ENCODE measurements around the gene CD80. TPM values are rescaled to one million over a fixed set of nuclear protein-coding genes. Genes with fewer than 3 reads are reported as not detected.
"Not testable (repeated sequence)": the region's sequence is repeated elsewhere in the genome, so short reads cannot be mapped to it uniquely, and the experiment has no call there.

CD80 gene
- total RNA-seq (0.26 TPM), polyA plus RNA-seq (0.08 TPM)

GRCh38 chr3:119559441-119559963 is at the start of gene CD80:
CD80 (minus strand) TSS chr3:119559614; CDS start chr3:119557728, 1,886 bp downstream.
- H3K4me1 ChIP-seq (ENCODE audit: insufficient read depth), result no peaks in the 10 kb centered on the region
- no peaks in the 10 kb centered on the region for H3K36me3 ChIP-seq (ENCODE audit: insufficient read depth)
- no peak within 1 kb of the TSS for H3K4me3 ChIP-seq (ENCODE audit: low read depth, low read length)
- 34% methylated on average over 7 of the region's 7 CpGs for WGBS
- H3K27ac ChIP-seq (ENCODE audit: low read depth), result no peak within 1 kb of the TSS
- no peak for DNase-seq (ENCODE audit: extremely low spot score)

- 68% methylated on average over 6 of the region's 6 CpGs for WGBS
- Histone ChIP-seq H3K4me1 (ENCODE audit: insufficient read depth) (no peaks in the 10 kb centered on the region), H3K4me3 (ENCODE audit: low read depth, low read length) (no peak overlapping the region), H3K36me3 (ENCODE audit: insufficient read depth) (no peaks in the 10 kb centered on the region), H3K27ac (ENCODE audit: low read depth) (no peak overlapping the region)
- DNase-seq (ENCODE audit: extremely low spot score), result no peak
Observed at GRCh38 chr3:119608405-119609000, 49.1 kb upstream of the CD80 start.

- H3K36me3 ChIP-seq (ENCODE audit: insufficient read depth), result no peaks in the 10 kb centered on the region
- WGBS, result 91% methylated on average over 1 of the region's 1 CpG
Observed at GRCh38 chr3:119604878-119605277, 45.5 kb upstream of the CD80 start.

GRCh38 chr3:119602676-119603075 is 43.3 kb upstream of the CD80 start:
- WGBS, result 57% methylated on average over 1 of the region's 1 CpG

More at GRCh38 chr3:119604878-119605277, 45.5 kb upstream of the CD80 start:
- no peak overlapping the region for H3K27ac ChIP-seq (ENCODE audit: low read depth)
- DNase-seq (ENCODE audit: extremely low spot score), result no peak
- peaks cover 2% of the 10 kb centered on the region for H3K4me1 ChIP-seq (ENCODE audit: insufficient read depth)
- no peak overlapping the region for H3K4me3 ChIP-seq (ENCODE audit: low read depth, low read length)

GRCh38 chr3:119601154-119601553 is 41.7 kb upstream of the CD80 start:
- Histone ChIP-seq H3K4me1 (ENCODE audit: insufficient read depth) (peaks cover 2% of the 10 kb centered on the region), H3K36me3 (ENCODE audit: insufficient read depth) (no peaks in the 10 kb centered on the region), H3K27ac (ENCODE audit: low read depth) (no peak overlapping the region), H3K4me3 (ENCODE audit: low read depth, low read length) (no peak overlapping the region)
- 83% methylated on average over 3 of the region's 3 CpGs for WGBS
- DNase-seq (ENCODE audit: extremely low spot score), result no peak

More at GRCh38 chr3:119602676-119603075, 43.3 kb upstream of the CD80 start:
- H3K27ac ChIP-seq (ENCODE audit: low read depth), result no peak overlapping the region
- no peak overlapping the region for H3K4me3 ChIP-seq (ENCODE audit: low read depth, low read length)
- peaks cover 2% of the 10 kb centered on the region for H3K4me1 ChIP-seq (ENCODE audit: insufficient read depth)
- no peak for DNase-seq (ENCODE audit: extremely low spot score)
- no peaks in the 10 kb centered on the region for H3K36me3 ChIP-seq (ENCODE audit: insufficient read depth)

GRCh38 chr3:119600732-119601131 is 41.3 kb upstream of the CD80 start:
- no peaks in the 10 kb centered on the region for H3K36me3 ChIP-seq (ENCODE audit: insufficient read depth)
- peaks cover 2% of the 10 kb centered on the region for H3K4me1 ChIP-seq (ENCODE audit: insufficient read depth)
- DNase-seq (ENCODE audit: extremely low spot score), result no peak
- 62% methylated on average over 5 of the region's 5 CpGs for WGBS
- no peak overlapping the region for H3K4me3 ChIP-seq (ENCODE audit: low read depth, low read length)
- no peak overlapping the region for H3K27ac ChIP-seq (ENCODE audit: low read depth)

GRCh38 chr3:119599558-119600174 is 40.3 kb upstream of the CD80 start:
- Histone ChIP-seq H3K4me3 (ENCODE audit: low read depth, low read length) (no peak overlapping the region), H3K36me3 (ENCODE audit: insufficient read depth) (no peaks in the 10 kb centered on the region), H3K27ac (ENCODE audit: low read depth) (no peak overlapping the region), H3K4me1 (ENCODE audit: insufficient read depth) (peaks cover 2% of the 10 kb centered on the region)
- 91% methylated on average over 6 of the region's 6 CpGs for WGBS
- no peak for DNase-seq (ENCODE audit: extremely low spot score)

GRCh38 chr3:119598410-119599098 is 39.1 kb upstream of the CD80 start:
- Histone ChIP-seq H3K36me3 (ENCODE audit: insufficient read depth) (no peaks in the 10 kb centered on the region), H3K27ac (ENCODE audit: low read depth) (no peak overlapping the region), H3K4me3 (ENCODE audit: low read depth, low read length) (no peak overlapping the region), H3K4me1 (ENCODE audit: insufficient read depth) (peaks cover 2% of the 10 kb centered on the region)
- 93% methylated on average over 1 of the region's 1 CpG for WGBS
- DNase-seq (ENCODE audit: extremely low spot score), result no peak

GRCh38 chr3:119597548-119598288 is 38.3 kb upstream of the CD80 start, which contains the start of gene PLA1A:
PLA1A (plus strand) TSS chr3:119597885; CDS start chr3:119597914, 29 bp downstream.
- no peak within 1 kb of the TSS for H3K27ac ChIP-seq (ENCODE audit: low read depth)
- H3K4me1 ChIP-seq (ENCODE audit: insufficient read depth), result peaks cover under 1% of the 10 kb centered on the region
- 64% methylated on average over 7 of the region's 7 CpGs for WGBS
- H3K36me3 ChIP-seq (ENCODE audit: insufficient read depth), result no peaks in the 10 kb centered on the region
- H3K4me3 ChIP-seq (ENCODE audit: low read depth, low read length), result no peak within 1 kb of the TSS
- DNase-seq (ENCODE audit: extremely low spot score), result no peak

- no peak for DNase-seq (ENCODE audit: extremely low spot score)
- no peak overlapping the region for H3K27ac ChIP-seq (ENCODE audit: low read depth)
- H3K36me3 ChIP-seq (ENCODE audit: insufficient read depth), result no peaks in the 10 kb centered on the region
- H3K4me1 ChIP-seq (ENCODE audit: insufficient read depth), result no peaks in the 10 kb centered on the region
- WGBS, result 88% methylated on average over 6 of the region's 6 CpGs
- H3K4me3 ChIP-seq (ENCODE audit: low read depth, low read length), result no peak overlapping the region
Observed at GRCh38 chr3:119596398-119596797, 37.0 kb upstream of the CD80 start.

- no peak overlapping the region for H3K27ac ChIP-seq (ENCODE audit: low read depth)
- H3K36me3 ChIP-seq (ENCODE audit: insufficient read depth), result no peaks in the 10 kb centered on the region
- H3K4me3 ChIP-seq (ENCODE audit: low read depth, low read length), result no peak overlapping the region
- no peak for DNase-seq (ENCODE audit: extremely low spot score)
- H3K4me1 ChIP-seq (ENCODE audit: insufficient read depth), result no peaks in the 10 kb centered on the region
- 68% methylated on average over 7 of the region's 7 CpGs for WGBS
Observed at GRCh38 chr3:119595639-119596334, 36.4 kb upstream of the CD80 start.

GRCh38 chr3:119594929-119595328 is 35.5 kb upstream of the CD80 start:
- not testable (repeated sequence) for H3K27ac ChIP-seq (ENCODE audit: low read depth); H3K36me3 ChIP-seq (ENCODE audit: insufficient read depth); H3K4me1 ChIP-seq (ENCODE audit: insufficient read depth); DNase-seq (ENCODE audit: extremely low spot score); H3K4me3 ChIP-seq (ENCODE audit: low read depth, low read length)
- WGBS, result 86% methylated on average over 1 of the region's 1 CpG

GRCh38 chr3:119594066-119594465 is 34.7 kb upstream of the CD80 start:
- H3K4me1 ChIP-seq (ENCODE audit: insufficient read depth), result no peaks in the 10 kb centered on the region
- H3K27ac ChIP-seq (ENCODE audit: low read depth), result no peak overlapping the region
- DNase-seq (ENCODE audit: extremely low spot score), result no peak
- WGBS, result 83% methylated on average over 5 of the region's 5 CpGs
- no peaks in the 10 kb centered on the region for H3K36me3 ChIP-seq (ENCODE audit: insufficient read depth)
- no peak overlapping the region for H3K4me3 ChIP-seq (ENCODE audit: low read depth, low read length)
